Ovary (tissue), 9 donors: ENCODE data around the gene CEP89. TPM values are rescaled to one million over a fixed set of nuclear protein-coding genes. Genes with fewer than 3 reads are reported as not detected.
"Not testable (repeated sequence)": the region's sequence is repeated elsewhere in the genome, so short reads cannot be mapped to it uniquely, and the experiment has no call there.

Experiments
- DNase-seq, 5 donors: peaks; one replicate each; pipeline ENCODE4 v3.0.0-alpha.2; 2019 to 2020
- H3K27ac ChIP-seq, 2 donors: fragments of 200-600 bp; one replicate each; pipeline versions ENCODE4 v1.5.1 to v1.8.0; 2019 to 2022
- H3K27me3 ChIP-seq: fragments of 200-600 bp; one replicate; pipeline ENCODE4 v1.8.0; 2022
- H3K36me3 ChIP-seq: fragments of 200-600 bp; sonication (generic); one replicate; pipeline ENCODE4 v1.5.1; 2019
- H3K4me1 ChIP-seq: one replicate; pipeline ENCODE4 v1.8.1; 2013; ENCODE audit warnings: mild to moderate bottlenecking, moderate library complexity; ENCODE audit not compliant: insufficient read depth
- H3K4me3 ChIP-seq: fragments of 200-600 bp; sonication (generic); one replicate; pipeline ENCODE4 v1.5.1; 2017
- H3K9me3 ChIP-seq, 2 donors: fragments of 200-600 bp in 1 of 2; sonication (generic) in 1 of 2; one replicate each; pipeline versions ENCODE4 v1.5.1 to v1.8.1; 2013 to 2019; ENCODE audit warnings: mild to moderate bottlenecking in 1 of 2, moderate library complexity in 1 of 2
- CTCF ChIP-seq, 3 donors: fragments of 450-650 bp in 2 of 3; fragments of 200-600 bp in 1 of 3; IDR thresholded peaks; one replicate each; pipeline versions ENCODE4 v1.5.1 to v1.8.0; 2016 to 2022; ENCODE audit warnings: antibody characterized with exemption in 3 of 3, mild to moderate bottlenecking in 1 of 3
- EP300 ChIP-seq: sonication (generic); formaldehyde crosslinking; IDR thresholded peaks from one replicate; pipeline ENCODE4 v1.6.1; 2017; ENCODE audit warnings: antibody characterized with exemption
- POLR2A ChIP-seq: fragments of 450-650 bp; IDR thresholded peaks from one replicate; pipeline ENCODE4 v1.6.1; 2017; ENCODE audit warnings: antibody characterized with exemption, mild to moderate bottlenecking, moderate library complexity
- WGBS, 3 donors: extraction: QIAGEN DNeasy Blood & Tissue Kit in 1 of 3; methylation state at CpG; one replicate each; pipeline versions ENCODE4 v1.1.5 to v1.1.7; 2013 to 2017; 5-methylcytosine and 5-hydroxymethylcytosine counted together
- intact Hi-C, 4 donors: fragments of 100-400 bp; cut with DNase I; formaldehyde crosslinking; loops; one replicate each; pipeline versions ENCODE4 v1.11.0 to v1.15.1; 2022 to 2023
- polyA plus RNA-seq, 2 donors: library from polyadenylated mRNA; stranded (reverse); fragments of 200-250 nt in 1 of 2; fragments of 350-450 nt in 1 of 2; fragmentation: Illumina TruSeq in 1 of 2; extraction: RNeasy Lipid Tissue Mini Kit (QIAGEN cat#74804) in 1 of 2; gene quantifications; one replicate each; pipeline ENCODE4 v1.2.3, GENCODE V29; 2013 to 2014
- total RNA-seq, 7 donors: library from RNA; depleted of rRNA in 2 of 7; stranded (reverse); fragments of >200 nt in 2 of 7; fragmentation: NEBNext Ultra II Directional in 3 of 7; extraction: Animal tissue kit (Norgen Biotek cat#: 25700) in 3 of 7; gene quantifications; one replicate each; pipeline versions ENCODE4 v1.1.0 to v1.2.4, GENCODE V29; 2016 to 2023
- donor health status: DM: no; HTN: no; CAD: no; lungs with moderate emphysema.
- donor health status: DM: no; HTN: no; CAD: no.
- donor health status: Bipolar disorder and iron deficiency.
- donor health status: DM: yes; HTN: yes; CAD: no.
- donor health status: DM: no; HTN: no; CAD: no.
- donor health status: DM: yes; HTN: yes; CAD: no.

CEP89 gene
- total and polyA plus RNA-seq, 9 donors: 13.0 to 28.3 (median 23.1) TPM

GRCh38 chr19:32852216-32852615 is 119.5 kb downstream of the CEP89 start:
- Histone ChIP-seq H3K36me3 (no peaks in the 10 kb centered on the region), H3K4me3 (no peak overlapping the region), H3K27me3 (no peaks in the 10 kb centered on the region), H3K27ac (no peak overlapping the region), H3K4me1 (no peaks in the 10 kb centered on the region), H3K9me3 (no peaks in the 10 kb centered on the region)
- TF ChIP-seq EP300 (no peak), CTCF (IDR thresholded peaks at IDR 0.05) (no peak), POLR2A (no peak)
- 85 to 87% (median 86%) methylated on average over 6 of the region's 6 CpGs for WGBS, 3 donors
- intact Hi-C loops: no loop called here
- no peak for DNase-seq

DNA sequence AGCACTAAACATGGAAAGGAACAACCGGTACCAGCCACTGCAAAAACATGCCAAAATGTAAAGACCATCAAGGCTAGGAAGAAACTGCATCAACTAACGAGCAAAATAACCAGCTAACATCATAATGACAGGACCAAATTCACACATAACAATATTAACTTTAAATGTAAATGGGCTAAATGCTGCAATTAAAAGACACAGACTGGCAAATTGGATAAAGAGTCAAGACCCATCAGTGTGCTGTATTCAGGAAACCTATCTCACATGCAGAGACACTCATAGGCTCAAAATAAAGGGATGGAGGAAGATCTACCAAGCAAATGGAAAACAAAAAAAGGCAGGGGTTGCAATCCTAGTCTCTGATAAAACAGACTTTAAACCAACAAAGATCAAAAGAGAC is 123.7 kb downstream of the CEP89 start:
- H3K27ac ChIP-seq, DNase-seq, H3K4me3 ChIP-seq, H3K9me3 ChIP-seq, H3K4me1 ChIP-seq, H3K27me3 ChIP-seq, intact Hi-C loops, H3K36me3 ChIP-seq: not testable (repeated sequence)
- 60 to 89% (median 60%) methylated on average over 1 of the region's 2 CpGs for WGBS, 3 donors

GRCh38 chr19:32843716-32844245 is 128.0 kb downstream of the CEP89 start:
- Histone ChIP-seq H3K9me3 (no peaks in the 10 kb centered on the region), H3K27me3 (no peaks in the 10 kb centered on the region), H3K4me1 (no peaks in the 10 kb centered on the region), H3K4me3 (no peak overlapping the region), H3K27ac (no peak overlapping the region), H3K36me3 (no peaks in the 10 kb centered on the region)
- intact Hi-C loops: no loop called here
- WGBS, 3 donors: 93 to 95% (median 95%) methylated on average over 19 of the region's 19 CpGs
- no peak for DNase-seq
- TF ChIP-seq EP300 (no peak), POLR2A (no peak), CTCF (IDR thresholded peaks at IDR 0.05) (no peak)

DNA sequence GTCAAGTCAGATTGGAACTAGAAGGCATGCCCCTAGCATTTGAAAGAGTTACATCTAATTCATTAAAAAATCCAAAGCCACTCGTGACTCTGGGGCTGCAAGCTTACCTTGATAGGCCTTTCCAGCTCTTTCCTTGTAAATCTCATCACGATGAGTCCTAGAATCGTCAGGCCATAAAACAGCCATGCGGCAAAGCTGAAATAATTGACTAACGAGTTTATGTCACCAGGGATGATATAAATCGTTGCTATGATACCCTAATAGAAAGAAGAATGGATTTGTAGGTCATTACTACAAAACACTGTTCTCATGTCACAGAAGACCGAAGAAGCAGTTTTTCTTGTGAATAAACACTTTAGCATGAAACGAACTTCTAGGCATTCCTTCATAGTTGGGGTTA is 129.7 kb downstream of the CEP89 start:
- 56 to 71% (median 65%) methylated on average over 8 of the region's 8 CpGs for WGBS, 3 donors
- H3K27ac ChIP-seq: no peak overlapping the region
- intact Hi-C loops: no loop called here
- H3K36me3 ChIP-seq: no peaks in the 10 kb centered on the region
- H3K4me3 ChIP-seq: no peak overlapping the region
- H3K9me3 ChIP-seq: no peaks in the 10 kb centered on the region
- no peaks in the 10 kb centered on the region for H3K27me3 ChIP-seq
- TF ChIP-seq EP300: no peak
- no peak for TF ChIP-seq POLR2A
- no peak for TF ChIP-seq CTCF (IDR thresholded peaks at IDR 0.05)
- H3K4me1 ChIP-seq: no peaks in the 10 kb centered on the region
- no peak for DNase-seq

DNA sequence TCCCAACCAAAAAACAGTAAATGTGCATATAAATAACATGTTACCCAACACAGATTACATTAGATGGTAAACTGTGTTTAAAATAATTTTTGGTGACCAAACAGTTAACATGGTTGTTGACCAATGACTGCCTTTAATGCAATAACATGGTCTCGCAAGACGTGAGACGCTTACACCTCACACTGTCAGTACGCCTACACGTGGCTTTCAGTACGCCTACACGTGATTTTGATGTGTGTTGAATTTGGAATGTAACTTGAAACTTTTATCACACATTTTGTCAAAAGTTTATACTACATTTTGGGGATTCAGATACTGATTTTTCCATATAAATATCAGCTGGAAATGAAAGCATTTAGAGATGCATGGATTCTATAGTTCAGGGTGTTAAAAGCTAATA is 134.2 kb downstream of the CEP89 start:
- TF ChIP-seq EP300 (no peak), POLR2A (no peak), CTCF (IDR thresholded peaks at IDR 0.05) (no peak)
- Histone ChIP-seq H3K4me1 (no peaks in the 10 kb centered on the region), H3K9me3 (no peaks in the 10 kb centered on the region), H3K4me3 (no peak overlapping the region), H3K36me3 (no peaks in the 10 kb centered on the region), H3K27me3 (no peaks in the 10 kb centered on the region), H3K27ac (no peak overlapping the region)
- intact Hi-C loops: no loop called here
- 56 to 73% (median 70%) methylated on average over 7 of the region's 7 CpGs for WGBS, 3 donors
- DNase-seq: no peak

DNA sequence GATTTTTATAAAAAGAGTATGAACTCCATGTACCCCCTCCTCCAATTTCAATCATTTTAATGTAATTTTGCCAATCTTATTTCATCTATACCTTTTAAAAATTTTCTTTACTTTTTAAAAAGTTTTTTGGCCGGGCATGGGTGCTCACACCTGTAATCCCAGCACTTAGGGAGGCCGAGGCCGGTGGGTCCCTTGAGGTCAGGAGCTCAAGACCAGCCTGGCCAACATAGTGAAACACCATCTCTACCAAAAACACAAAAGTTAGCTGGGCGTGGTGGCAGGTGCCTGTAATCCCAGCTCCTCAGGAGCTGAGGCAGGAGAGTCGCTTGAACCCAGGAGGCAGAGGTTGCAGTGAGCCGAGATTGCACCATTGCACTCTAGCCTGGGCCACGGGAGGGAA is 138.4 kb downstream of the CEP89 start:
- WGBS, 3 donors: 90 to 94% (median 91%) methylated on average over 7 of the region's 7 CpGs
- H3K4me3 ChIP-seq, H3K36me3 ChIP-seq, H3K27ac ChIP-seq, H3K4me1 ChIP-seq, H3K27me3 ChIP-seq, H3K9me3 ChIP-seq, DNase-seq, intact Hi-C loops: not testable (repeated sequence)

GRCh38 chr19:32832825-32833224 is 138.9 kb downstream of the CEP89 start:
- H3K36me3 ChIP-seq, H3K27ac ChIP-seq, intact Hi-C loops, H3K27me3 ChIP-seq, DNase-seq, H3K4me1 ChIP-seq, H3K4me3 ChIP-seq, H3K9me3 ChIP-seq: not testable (repeated sequence)
- WGBS, 3 donors: 92 to 96% (median 93%) methylated on average over 7 of the region's 7 CpGs

- H3K4me3 ChIP-seq, H3K27ac ChIP-seq, H3K27me3 ChIP-seq, H3K36me3 ChIP-seq, intact Hi-C loops, DNase-seq, H3K9me3 ChIP-seq, H3K4me1 ChIP-seq: not testable (repeated sequence)
- WGBS, 3 donors: 89 to 91% (median 90%) methylated on average over 12 of the region's 12 CpGs
Observed at GRCh38 chr19:32832094-32832493, 139.7 kb downstream of the CEP89 start.
